CD1c-positive myeloid dendritic cell (primary cell): Measurements from ENCODE around the gene FBN1.

Experiments
- DNase-seq: peaks from one replicate; pipeline ENCODE4 v3.0.0-alpha.2; 2016; ENCODE audit errors: extremely low spot score

Gene FBN1

GRCh38 chr15:48652510-48653076, 7.1 kb upstream of the FBN1 start:
- DNase-seq: no peak

GRCh38 chr15:48650931-48651330, 5.4 kb upstream of the FBN1 start:
- no peak for DNase-seq

- DNase-seq: no peak
Observed at GRCh38 chr15:48647962-48648361, 2.5 kb upstream of the FBN1 start.

GRCh38 chr15:48646331-48646730, 822 bp upstream of the FBN1 start:
- DNase-seq: no peak

GRCh38 chr15:48644827-48645557, 517 bp downstream of the FBN1 start:
- DNase-seq: no peak

DNA sequence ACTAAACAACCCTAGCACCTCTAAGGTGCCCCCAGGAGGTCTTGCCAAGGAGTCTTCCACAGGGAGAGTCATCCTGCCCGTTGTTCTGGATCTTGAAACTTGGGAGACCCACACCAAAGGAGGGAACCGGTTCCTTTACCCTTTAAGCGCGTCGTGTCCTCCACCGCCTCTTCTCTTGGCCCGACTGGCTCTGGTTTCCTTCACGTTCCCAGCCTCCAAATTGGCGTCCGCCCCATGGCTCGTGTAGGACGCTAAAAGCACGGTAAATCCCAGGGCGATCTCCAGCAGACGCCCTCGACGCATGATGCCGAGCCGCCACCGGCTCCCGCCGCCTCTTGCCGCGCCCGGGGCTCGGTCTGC, 1.1 kb downstream of the FBN1 start:
- no peak for DNase-seq

DNA sequence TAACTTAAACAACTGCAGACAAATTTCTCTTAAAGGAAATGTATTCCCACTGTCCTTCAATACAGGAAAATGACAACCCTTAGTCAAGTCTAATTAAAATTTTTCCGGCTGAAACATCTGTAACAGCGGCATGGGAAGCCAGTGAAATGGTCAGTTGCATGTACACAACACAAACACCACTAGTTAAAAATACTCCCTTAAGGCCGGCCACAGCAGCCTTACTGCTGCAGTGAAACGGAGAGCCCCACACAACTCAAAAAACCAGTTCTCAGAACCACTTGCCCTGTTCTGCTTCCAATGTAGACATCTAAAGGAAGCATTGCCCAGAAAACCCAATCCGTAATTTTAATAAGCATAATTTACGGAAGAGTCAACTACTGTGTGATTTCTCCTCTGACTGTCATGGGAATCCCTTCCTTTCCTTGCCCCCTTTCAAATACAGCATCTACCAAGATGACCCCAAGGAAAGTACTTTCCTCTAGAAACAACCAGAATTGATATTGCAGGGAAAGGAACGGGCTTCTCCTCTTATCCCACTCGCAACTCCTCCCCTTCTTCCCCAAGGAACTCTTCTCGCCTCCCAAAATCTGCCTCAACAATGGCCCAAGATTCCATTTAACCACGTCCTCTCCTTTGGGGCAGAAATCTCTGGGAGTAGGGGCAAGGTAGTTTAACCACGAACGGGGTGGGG, 1.6 kb downstream of the FBN1 start:
- DNase-seq: no peak

DNA sequence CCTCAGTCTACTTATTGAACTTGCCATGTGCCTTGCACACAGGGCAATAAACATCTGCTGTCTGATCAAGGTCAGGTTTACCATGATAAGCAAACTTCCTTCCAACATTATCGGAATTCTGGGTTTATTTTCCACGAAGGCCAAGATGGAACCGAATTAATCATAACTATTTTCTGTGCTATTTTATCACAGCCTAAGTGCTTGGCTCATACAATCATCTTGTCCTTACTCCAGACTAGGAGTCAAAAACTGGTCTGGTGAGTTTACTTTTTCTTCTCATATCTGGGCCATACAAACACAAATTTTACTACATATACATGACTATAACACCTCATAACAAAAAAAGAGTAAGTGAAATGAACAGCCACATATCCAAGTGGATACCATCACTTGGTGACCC, 2.3 kb downstream of the FBN1 start:
- no peak for DNase-seq

GRCh38 chr15:48642795-48643194, 2.7 kb downstream of the FBN1 start:
- no peak for DNase-seq

- no peak for DNase-seq
Observed at GRCh38 chr15:48641416-48641815, 4.1 kb downstream of the FBN1 start.

- DNase-seq: no peak
Observed at GRCh38 chr15:48638963-48639362, 6.5 kb downstream of the FBN1 start.

DNA sequence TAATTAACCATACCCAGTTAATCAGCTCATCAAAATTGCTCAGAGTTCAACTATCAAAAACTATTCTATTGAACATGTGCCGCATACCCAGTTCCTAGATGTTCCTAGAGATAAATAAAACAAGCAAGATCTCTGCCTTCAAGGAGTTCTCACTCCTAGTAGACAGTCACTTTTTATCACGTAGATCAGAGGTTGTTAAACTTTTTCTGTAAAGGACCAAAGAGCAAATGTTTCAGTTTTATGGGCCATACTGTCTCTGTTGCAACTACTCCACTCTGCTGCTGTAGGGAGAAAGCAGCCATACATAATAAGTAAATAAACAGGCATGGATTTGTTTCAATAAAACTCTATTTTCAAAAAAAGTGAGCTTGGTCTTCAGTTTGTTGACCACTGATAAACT, 7.9 kb downstream of the FBN1 start:
- DNase-seq: no peak

- no peak for DNase-seq
Observed at GRCh38 chr15:48636511-48636910, 9.0 kb downstream of the FBN1 start.

DNA sequence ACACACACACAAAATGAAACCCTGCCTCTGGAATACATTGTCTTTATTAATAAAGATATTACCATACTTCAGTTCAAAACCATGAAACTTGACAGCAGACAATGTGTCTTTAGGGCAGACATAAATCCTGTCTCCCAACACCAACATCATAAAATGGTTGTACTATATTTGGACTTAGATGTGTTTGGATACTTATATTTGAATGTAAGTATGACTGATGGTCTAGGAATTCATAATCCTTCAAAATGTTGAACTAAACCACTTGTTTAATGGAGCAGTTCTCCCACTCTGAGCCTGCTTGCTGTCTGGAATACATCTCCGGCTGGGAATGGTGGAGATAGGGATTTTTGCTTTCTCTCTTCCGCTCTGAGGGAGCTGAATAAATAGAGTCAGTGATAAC, 10.6 kb downstream of the FBN1 start:
- DNase-seq: no peak

DNA sequence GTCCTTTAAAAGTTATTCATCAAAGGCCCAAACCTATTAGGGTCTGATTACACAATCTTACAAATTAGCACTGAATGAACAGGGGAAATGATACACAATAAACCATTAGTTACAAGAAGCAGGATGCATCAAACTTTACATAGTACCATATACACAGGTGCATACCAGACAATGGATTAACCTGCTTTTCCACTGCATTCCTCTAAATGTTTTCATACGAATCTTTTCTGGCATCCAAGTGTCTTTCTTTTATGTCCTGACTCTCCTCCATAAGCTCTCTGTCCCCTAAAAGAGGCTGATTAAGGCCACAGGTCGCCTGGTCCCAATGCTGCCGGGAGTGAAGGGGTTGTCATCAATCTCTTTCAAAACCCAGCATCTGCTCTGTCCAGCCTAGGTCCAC, 11.4 kb downstream of the FBN1 start:
- no peak for DNase-seq

DNA sequence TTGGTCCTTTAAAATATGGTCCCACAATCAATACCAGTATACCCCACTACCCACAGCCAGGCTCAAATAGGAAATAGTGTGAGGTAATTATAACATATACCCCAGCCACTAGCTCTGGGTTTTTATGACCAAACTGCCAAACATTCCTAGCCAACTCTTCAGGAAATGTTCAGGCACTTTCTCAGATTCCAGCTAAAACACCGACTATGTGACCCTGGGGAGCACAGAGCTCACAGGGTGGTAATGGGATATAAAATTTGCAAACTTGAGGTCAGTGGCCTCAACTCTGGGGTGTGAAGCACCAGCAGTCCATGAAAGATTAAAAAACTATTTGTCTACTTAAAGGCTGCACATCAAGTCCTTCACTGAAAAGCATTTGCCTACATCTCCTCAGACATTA, 12.9 kb downstream of the FBN1 start:
- DNase-seq: no peak

DNA sequence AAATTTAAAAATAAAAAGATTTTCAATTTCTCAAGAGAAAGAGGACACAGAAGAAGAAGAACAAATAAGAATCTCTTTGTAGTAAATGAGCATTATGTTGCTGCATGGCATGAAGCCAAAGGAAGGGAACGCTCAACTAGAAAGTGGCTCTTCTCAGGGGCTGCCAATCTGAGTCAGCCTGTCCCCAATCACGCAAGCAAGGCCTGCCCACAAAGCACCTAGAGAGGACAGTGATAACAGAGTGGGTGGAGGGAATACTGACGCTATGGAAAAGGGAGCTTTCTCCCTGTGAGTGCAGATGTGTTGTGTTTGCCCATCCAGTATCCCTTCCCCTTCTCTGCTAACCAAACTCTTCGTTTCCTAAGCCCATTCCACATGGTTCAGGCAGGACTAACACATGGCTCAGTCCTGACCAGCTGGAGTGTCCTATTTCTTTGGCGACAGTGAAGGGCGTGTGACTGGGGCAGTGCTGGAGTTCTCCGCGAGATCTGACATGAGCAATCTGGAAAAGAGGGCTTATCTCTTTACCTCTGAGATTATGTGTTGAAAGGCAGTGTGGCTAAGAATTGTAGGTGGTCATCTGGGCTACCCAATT, 14.2 kb downstream of the FBN1 start:
- no peak for DNase-seq

DNA sequence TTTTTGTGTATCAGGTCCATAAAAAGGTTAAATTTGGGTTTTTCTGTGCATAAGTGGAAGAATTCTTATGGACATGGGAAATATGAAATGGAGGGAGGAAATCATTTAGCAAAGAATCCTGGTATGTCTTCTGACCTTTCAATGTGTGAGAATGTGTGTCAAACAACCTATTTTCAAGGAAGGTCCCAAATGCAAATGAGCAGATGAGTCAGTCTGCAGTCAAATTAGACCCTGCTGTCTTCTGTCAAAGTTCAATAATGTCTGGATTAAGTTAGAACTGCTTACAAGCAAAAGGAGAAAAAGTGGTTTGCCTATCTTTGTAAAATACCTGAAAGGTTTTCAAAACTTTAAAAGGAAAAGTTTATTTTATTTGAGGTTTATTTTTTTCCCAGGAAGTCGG, 15.3 kb downstream of the FBN1 start:
- no peak for DNase-seq

DNA sequence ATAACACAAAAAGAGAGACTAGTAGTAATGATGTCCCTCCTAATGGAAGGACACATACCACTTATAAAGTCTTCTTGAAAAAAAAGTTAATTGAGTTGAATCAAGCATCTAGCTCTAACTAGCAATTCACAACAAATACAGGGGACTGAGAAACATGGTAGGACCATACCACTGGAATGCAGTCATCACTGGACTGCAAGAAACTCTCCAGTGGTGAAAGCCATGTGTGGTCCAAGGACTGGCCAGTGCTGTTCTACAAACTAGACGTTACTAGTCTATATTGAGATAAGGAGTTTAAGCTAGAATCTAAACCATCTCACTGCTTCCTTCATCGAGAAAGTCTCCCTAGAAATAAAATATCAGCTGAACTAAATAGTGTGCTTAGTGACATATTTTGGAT, 16.7 kb downstream of the FBN1 start:
- no peak for DNase-seq

- no peak for DNase-seq
Observed at GRCh38 chr15:48627260-48627940, 18.1 kb downstream of the FBN1 start.

DNA sequence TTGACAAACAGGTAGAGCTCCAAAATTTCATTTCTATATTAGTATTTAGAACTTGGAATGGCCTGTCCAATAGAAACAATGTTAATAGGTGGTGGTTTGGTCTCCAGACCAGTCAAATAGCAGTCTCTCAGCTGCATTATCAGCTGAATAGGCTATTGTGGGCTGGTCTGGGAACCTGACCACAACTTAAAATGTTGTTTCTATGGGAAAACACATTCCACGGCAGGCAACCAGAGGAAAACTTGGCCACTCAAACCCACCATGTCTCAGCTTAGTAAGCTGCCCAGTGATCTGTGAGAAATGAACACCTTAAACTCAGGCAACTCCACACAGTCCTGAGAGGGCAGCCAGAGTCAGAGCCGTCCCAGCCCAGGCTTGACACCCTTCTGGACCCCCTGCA, 20.4 kb downstream of the FBN1 start:
- no peak for DNase-seq

GRCh38 chr15:48624700-48625099, 20.8 kb downstream of the FBN1 start:
- DNase-seq: no peak
